Stimulated activated CD4-positive, alpha-beta T cell treated with anti-CD3 and anti-CD28 coated beads, Interleukin-4, amount 100 ng/mL, for 4 hours (primary cell): ENCODE results near the gene WDFY2.

Experiments
- DNase-seq, 2 experiments: peaks; one replicate each; pipeline ENCODE4 v3.0.0-alpha.2; 2020

WDFY2 gene

DNA sequence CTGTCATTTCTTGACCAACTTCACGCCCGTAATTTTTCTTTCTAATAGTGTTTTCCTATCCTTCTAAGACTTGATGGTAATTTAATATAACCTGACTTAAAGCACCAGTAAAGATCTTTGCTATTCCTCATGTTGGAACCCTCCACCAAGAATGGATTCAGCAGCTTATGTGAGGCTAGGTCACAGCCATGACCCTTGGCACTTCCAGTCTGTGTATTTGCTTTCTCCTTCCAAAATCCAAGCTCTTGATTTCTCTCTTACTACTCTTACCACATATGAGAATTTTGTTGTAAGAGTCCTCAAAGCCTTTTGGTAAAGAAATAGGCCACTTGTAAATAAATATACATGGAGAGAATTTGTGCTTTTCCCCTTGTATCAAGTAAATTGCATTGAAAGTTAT, 158.3 kb downstream of the WDFY2 start:
- DNase-seq: no peak

DNA sequence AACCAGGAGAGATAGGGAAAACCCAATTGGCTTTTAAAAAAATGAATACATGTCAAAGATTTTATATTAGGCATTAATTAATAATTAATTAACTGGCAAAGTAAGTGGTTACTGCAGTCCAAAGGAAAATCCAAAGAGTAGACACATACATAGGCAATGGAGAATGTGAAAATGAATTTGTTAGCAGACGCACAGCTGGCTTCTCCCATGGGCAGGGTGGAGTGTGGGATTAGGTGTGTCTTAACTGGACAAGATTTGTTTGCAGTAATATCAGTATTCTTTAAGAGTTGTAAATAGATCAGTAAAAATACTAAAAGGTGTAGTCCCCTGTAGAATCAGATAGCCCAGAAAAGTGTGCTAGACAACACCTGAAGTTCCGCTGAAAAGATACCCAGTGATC, 161.0 kb downstream of the WDFY2 start:
- DNase-seq: no peak

DNA sequence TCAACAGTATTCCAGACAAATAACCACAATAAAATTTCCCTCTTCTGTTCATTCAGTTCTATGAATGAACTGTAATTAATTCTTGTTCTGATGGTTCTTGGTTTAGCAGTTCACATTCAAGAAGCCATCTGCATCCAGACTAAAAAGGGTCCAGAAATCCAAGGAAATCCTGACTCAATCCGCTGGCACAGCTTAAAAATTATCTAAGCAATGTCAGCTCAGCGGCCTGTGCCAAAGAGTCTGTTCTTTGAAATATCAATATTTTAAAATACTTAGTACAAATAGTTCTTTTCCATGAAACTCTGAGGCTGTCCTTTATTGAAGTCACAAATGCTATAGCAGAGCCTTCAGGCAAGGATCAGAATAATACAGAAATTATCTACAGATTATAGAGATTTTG, 162.5 kb downstream of the WDFY2 start:
- DNase-seq: no peak

DNA sequence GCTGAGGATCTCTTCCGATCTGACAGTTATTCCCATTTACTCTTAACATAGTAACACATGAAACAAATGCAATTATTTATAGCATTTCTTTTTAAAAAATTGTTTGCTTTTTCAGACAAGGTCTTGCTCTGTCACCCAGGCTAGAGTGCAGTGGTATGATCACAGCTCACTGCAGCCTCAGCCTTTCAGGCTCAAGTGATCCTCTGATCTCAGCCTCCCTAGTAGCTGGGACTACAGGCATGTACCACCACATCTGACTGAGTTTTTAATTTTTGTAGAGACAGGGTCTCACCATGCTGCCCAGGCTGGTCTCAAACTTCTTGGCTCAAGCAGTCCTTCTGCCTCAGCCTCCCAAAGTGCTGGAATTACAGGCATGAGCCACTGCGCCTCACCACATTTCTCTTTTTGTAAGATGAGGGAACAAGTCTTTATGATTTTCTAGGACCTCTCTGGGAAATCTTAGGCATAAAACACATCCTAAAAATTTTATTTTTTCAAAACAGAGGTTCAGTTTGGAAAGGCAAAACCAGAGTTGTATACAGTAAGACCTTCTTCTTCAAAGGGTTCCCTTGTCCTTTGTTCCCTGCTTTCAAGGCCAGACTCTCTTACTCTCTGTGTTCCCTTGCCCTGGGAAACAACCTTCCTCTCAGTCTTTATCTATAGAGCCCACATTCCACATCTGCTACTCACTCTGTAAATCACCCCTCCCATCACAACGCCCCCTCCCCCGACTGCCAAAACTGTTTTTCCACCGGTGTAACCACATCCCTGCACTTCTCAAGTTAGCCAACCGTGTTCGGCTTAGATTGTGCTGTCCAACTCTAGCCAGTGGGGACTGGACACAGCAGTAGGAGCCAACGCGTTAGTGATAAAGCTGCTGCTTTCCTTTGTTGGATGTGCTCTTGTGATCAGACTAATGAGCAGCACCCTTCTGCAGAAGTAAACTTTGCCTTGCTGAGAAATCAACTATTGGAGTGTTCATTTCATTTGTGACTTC, 163.5 kb downstream of the WDFY2 start:
- no peak for DNase-seq

DNA sequence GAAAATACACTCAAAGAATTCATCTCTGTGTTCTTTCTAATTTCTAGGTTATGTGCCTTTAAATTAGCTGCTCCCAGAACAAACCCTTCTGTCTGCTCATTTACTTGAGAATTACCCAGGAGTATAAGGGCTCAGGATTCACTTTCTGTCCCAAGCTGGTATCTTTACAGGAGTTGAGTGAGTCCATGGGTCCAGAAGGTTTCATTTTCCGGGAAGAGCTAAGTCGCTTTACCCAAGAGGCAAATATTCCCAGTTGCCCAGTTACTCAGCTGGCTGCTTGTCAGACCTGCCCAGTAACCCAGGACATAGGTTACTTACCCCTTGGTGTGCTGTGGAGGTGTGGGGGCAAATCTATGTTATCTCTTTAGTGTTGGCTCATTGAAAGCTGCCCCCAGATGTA, 172.4 kb downstream of the WDFY2 start:
- no peak for DNase-seq

DNA sequence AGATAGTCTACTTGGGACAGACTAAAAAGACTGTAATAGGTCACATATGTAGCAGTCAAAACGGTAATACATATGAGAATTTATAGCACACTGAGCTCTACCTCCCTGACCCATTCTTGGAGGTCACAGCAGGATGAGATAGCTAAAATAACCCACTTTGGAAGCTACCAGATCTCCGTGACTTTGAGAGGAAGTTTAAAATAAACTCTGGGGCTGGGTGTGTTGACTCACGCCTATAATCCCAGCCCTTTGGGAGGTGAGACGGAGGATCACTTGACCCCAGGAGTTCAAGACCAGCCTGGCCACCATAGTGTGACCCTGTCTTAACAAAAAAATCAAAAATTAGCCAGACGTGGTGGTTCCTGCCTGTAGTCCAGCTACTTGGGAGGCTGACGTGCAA, 174.4 kb downstream of the WDFY2 start:
- DNase-seq: no peak

DNA sequence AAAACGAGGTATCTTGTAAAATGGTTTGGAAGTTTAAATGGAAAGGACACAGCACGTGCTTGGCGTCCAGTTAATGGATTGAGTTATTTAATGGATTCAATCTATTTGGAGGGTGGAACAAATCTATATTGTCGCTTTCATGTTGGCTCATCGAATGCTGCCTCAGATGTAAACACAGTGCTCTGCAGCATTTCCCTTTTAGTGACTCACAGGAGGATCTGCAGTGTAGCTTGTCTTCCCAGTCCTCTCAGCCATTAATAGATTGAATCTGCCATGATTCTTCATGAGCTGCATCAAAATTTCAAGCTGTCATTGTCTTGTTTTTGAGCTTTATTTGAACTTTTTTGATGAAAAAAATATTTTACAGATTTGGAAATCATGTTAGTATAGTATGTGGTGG, 175.0 kb downstream of the WDFY2 start:
- no peak for DNase-seq

DNA sequence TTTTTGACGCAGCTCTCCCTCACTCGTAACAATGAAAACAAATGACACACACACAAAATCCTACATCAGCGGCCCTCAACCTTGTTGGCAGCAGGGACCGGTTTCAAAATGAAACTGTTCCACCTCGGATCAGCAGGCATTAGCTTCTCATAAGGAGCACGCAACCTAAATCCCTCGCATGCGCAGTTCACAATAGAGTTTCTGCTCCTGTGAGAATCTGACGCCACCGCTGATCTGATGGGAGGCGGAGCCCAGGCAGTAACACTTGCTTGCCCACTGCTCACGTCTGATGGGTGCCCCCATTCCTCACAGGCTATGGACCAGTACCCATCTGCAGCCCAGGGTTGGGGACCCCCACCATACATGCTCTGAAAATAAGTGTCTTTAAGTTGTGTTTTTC, 176.3 kb downstream of the WDFY2 start:
- no peak for DNase-seq

DNA sequence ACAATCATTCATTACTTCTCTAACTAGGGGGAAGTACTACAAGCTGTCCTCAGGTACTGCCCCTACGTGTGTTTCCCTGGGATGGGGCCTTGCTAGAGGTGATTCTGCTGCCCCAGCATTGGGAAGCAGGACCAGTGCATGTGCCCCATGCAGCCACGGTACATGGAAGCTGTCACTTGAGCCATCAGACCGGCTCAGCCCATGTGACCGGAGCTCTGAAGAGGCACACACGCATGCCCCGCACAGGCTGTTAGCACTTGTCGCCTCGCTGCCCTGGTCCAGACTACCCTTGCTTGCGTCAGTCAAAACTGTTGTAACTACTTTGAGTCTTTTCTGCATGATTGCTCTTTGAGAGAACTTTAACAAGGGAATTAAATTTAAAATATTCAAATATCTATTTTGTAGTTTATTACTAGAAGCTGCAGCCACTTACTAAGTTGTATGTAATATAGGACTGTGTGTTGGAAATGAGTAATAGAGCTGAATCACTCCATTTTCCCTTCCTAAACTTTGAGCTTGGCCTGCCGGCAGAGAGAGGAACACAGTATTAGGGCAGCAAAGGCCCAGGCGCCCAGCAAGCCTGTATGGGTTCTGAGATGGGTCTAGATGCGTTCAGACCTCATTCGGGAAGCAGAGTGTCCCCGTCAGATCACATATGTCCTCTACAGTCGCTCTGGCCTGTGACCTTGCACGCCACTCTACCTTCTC, 177.5 kb downstream of the WDFY2 start:
- no peak for DNase-seq

DNA sequence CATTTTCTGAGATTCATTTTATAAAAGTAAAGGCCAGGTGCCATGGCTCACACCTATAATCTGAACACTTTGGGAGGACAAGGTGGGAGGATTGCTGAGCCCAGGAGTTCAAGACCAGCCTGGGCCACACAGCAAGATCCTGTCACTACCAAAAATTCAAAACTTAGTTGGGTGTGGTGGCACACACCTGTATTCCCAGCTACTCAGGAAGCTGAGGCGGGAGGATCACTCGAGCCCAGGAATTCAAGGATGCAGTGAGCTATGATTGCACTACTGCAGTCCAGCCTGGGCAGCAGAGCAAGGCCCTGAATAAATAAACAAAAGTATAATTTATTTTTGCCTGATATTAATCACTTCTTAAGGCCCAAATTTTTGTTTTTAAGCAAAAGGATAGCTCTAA, 179.2 kb downstream of the WDFY2 start:
- no peak for DNase-seq

DNA sequence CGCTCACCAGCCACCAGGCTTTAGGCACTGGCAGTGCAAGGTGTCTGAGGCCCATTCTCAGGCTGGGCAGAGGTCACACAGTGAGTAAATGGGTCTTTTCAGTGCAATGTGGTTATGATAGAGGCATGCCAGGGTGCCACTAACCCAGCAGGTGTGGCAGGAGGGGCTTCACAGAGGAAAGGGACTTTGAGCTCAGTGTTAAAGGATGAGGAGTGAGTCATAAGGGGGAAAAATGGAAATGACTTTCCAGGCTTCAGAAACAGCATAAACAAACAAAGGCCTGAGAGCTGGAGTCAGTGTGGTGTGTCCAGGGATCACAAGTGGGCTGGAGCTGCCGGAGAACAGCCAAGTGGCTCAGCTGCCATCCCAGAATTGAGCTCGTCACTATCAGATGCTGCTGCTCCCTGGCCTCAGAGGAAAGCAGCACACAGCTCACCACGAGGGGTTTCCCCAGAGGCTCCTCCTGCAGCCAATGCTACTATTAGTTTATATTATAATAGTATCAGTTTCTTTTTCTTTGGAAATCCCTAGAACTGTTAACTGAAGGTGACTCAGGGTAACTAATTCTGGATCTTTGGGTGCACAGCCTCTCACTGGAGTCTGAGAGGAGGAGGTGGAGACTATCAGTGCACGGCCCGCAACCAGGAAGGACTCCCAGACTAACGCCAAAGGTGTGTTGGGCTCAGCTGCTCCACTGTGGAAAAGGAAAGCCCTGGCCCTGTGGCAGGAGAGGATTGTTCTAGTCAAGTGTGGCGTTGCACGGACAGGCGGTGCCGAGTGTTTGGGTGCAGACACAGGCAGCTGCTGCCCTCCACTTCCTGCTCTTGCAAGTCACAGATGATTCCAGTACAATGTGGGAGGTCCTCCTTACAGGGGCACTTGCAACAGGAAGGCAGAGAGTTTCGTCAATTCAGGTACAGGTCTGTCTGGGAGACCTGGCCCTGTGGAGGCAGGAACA, 180.2 kb downstream of the WDFY2 start:
- DNase-seq: peak; percentile 58 to 79

DNA sequence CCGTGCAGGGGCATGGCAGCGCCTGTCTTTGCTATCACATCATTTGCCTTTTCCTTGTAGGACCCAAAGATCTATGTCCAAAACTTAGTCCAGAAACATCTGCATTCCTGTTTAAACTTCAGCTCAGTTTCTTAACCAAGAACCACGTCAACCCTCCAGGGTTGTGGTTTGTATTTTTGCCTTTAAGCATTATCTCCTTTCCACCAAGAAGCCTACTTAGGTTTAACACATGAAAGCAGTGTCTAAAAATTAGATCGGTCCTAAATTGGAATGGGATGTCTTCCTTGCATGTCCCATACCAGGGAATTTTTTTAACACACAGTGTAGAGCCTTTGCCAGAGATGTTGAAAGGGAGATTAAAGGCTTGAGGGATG, 180.9 kb downstream of the WDFY2 start:
- no peak for DNase-seq

DNA sequence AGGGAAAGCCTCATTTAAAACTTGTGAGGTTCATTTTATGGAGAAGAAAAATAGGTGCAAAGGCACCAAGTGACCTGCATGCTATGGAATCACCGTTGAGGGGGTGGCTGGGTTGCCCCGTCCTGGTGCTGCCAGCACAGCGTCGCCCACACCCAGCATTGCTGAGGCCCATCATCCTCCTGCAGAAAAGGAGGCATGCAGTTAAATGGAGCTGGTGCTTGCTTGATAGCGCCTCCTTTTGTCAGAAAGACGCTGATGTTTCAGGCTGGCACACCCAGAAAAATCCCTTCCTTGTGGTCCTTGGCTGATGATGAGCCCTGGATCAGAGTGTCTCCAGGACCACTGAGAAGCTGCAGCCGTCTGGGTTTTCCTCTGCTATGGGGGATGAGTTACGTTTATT, 182.8 kb downstream of the WDFY2 start:
- DNase-seq: no peak

DNA sequence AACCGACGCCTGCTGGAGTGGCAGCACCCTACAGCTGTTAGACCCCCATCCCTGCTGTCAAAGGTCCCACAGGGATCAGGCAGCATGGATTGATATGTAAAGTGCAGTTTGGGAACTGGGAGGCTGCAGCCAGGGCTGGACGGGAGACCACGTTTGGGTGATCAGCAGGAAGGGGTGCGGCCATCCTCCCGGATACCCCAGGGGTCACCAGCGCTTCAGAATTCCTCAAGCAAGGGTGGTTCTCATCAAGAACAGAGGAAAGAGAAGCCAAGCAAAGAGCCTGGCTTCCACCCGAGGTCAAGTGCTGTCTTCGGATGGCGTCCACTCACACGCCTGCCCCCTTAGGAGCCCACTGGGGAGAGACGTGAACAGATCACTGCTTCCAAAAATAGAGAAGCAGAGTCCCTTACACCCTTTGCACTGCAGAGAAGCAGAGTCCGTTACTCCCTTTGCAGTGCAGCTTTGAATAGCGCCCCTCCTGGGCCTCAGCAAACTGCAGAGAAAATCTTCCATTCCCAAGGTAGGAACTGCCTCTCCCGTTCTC, 184.2 kb downstream of the WDFY2 start:
- DNase-seq: no peak

DNA sequence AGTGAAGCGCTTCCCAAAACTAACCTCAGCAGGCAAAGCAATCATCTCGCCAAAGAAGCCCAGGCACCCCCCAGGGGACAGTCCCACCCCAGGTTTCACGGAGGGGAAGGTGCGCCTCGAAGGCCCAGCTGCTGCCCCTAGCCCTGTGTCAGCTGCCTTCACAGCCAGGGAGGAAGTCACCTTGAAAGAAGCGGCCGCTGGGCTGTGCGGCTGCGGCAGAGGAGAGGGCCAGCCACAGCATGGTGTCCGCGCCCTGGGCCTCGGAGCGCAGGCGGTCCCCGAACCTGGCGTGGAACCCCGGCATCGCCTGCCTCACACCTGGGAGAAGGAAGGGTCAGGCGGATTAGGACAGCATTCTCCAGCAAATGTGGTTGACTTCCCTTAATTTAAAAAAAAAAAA, 184.7 kb downstream of the WDFY2 start:
- no peak for DNase-seq

DNA sequence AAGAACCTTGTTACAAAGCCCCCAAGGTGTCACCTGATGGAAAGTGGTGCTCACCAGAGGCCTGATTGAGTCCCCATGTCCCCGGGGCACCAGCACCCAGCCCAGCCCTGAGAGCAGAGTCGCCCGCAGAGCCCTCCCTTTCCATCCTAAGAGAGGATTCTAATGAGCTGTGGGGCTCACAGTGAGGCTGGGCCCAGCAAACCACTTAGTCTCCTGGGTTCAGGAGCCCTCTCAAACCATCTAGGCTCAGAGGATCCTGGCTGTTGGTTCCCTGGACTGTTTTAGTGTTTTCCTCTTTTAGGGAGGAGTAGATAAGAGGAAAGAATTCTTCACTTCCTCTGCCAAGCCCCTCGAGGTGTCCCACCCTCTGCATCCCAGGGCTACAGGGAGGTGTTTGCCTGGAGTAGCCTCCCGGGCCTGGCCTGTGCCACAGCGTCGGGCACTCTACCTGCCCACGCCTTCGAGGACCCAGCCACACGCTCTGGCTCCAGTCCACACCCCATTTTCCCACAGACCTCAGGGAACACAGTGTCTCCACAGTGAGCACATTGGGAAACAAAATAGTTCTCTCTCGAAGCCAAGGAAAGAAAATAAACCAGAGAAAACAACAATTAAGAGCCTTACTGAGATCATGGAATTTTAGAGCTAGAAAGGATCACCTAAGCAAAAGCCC, 185.3 kb downstream of the WDFY2 start:
- no peak for DNase-seq

DNA sequence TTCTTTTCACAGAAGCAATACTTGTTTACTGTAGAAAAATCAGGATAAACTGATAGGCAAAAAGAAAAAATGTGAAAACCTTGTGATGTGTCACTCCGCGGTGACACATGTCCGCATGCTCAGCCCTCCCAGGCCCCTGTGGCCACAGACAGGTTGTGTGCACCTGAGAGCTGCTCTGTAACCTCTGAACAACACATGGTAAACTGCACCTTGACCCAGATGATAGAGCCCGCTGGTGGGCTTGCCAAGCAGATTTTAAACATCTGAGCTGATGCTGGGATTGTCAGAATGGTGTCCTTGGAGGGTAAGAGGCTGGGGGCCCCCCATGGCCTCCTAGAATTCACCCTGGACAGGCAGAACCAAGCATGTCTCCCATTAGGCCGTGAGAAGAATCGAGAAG, 185.9 kb downstream of the WDFY2 start:
- DNase-seq: no peak

DNA sequence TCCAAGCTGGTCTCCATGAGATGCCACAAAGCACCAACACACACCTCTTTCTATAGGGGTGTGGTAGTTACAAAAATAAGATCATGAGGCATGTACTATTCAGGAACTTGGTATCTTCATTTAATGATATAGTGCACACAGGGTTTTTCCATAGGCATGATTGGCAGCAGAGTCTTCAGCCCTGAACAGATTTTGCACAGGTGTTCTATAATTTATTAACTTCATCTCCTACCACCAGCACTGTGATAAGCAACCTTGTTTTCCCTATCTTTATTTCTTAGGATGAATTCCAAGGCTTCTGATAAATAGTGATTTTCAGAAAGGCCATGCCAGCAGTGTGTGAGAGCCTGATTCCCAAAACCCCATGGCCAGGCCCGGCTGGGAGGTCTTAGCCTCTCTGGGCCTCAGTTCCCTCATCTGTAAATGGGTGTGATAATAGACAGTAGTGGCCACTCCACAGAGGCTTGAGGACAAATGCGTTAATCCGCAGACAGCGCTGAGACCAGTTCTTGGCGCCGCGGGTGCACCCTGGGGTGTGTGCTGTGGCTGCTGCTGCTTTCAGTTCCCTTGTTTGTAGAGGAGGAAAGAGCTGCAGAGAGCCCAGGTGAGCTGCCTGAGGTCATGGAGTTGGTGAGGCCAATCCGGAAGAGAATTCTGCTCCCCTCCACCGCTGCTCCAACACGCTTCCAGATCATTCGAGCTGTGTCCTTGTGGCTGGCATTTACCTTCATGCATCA, 186.6 kb downstream of the WDFY2 start:
- no peak for DNase-seq

DNA sequence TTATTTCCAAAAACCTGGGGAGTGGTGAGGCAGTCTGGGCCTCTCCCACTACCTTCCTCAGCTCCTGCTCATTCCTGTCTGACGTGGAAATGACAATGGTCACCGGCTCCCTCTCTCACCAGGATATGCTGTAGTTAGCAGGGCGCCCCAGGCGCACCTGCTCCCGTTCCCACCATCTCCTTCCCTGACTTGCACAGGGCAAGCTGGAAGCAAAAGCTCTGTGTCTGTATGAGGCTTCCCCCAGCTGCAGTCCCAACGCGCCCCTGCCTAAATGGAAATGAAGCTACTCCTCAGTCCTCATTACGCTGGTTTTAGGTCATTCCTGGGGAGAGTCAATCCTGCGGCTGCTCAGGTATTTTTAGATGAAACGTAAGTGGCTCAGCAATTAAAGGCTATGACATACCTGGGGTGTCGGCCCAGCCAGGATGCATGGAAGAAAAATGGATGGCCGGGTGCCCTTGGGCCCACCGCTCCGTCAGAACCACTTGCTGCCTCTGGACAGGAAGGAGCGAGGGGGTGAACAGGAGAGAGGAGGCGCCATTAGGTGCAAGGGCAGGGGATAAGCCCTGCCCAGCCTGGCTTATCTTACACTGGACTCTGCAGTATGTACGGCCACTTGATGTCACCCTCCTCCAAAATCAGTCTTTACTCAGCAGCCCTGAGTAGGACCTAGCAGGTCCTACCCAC, 187.3 kb downstream of the WDFY2 start:
- no peak for DNase-seq

DNA sequence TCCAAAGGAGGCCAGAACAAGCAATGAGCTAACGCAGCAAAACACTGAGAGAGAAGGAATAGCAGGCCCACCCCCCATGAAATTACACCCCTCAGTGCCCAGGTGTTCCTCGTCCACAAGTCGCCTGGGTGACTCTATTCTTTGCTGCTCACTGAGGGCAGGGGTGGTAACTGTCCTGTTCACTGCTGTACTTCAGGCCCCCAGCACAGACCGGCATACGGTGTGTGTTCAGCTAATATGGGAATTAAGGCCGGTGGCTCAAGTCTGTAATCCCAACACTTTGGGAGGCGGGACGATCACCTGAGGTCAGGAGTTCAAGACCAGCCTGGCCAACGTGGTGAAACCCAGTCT, 187.8 kb downstream of the WDFY2 start:
- no peak for DNase-seq

DNA sequence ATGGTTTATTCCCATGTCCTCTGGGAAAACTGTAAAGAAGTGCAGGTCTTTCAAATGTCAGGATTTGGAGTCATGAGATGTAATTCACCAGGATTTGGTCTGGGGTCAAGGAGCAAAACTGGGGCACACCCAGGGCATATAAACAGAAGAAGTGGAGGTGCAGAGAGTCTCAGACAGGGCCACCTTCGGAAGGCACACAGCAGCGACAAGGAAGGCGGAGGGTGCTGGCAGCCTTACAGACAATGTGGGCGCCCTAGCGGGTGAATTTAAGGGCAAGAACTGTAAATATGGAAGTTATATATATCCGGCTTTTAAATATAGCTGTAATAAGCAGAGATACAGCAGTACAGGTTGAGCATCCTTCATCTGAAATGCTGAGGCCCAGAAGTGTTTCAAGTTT, 188.5 kb downstream of the WDFY2 start:
- no peak for DNase-seq
